CD4-positive, alpha-beta T cell treated with Interleukin-2 at 100 ng/mL for 4 hours (primary cell): Measurements from ENCODE around the gene RNF214.
"Not testable (repeated sequence)": the region's sequence is repeated elsewhere in the genome, so short reads cannot be mapped to it uniquely, and the experiment has no call there.

Experiments used
- DNase-seq: peaks from one replicate; pipeline ENCODE4 v3.0.0-alpha.2; 2020; ENCODE audit warnings: low spot score

The RNF214 gene

DNA sequence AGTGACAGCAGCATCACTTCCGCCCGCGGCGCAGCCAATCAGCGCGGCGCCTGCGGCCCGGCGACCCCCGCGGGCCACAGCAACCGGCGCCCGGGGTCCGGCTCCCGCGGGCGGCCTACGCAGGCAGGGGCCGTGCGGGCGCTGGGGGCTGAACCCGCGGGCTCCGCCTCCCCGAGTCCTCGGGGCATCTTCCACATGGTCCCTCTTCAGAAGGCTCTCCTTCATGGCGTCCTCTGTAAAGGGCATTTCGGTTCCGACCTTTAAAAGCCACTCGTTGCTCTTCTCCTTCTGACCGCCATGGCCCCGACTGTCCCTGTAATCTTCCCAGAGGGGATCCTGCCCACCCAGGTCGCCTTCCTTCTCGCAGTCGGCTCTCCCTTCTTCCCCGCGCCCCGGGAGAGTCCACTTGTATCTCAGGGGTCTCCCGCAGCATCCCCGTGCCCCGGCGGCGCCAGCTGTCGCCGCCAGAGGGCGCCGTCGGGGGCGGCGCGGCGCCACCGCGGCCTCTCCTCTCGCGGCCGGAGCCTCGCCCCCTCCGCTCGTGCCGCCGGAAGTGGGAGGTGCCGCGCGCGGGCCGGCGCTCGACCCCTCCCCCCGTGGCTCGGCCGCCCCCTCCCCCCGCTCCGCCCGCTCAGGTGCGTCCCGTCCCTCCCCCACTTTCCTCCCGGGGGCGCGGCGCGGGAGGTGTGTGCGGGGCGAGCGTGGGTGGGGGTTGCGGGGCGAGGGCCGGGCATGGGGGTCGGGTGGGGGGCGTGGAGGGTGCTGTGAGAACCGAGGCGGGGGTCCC is at the start of gene RNF214:
Gene RNF214 (plus strand): TSS at position 580 of the 787 bp plus-strand sequence. CDS start 1,602 bp downstream, outside the sequence.
- DNase-seq = peak; percentile 76

- DNase-seq = not testable (repeated sequence)
Observed at GRCh38 chr11:117183178-117183577, 49.3 kb upstream of the RNF214 start.

- no peak for DNase-seq
Observed at GRCh38 chr11:117183724-117184349, 48.6 kb upstream of the RNF214 start.

DNA sequence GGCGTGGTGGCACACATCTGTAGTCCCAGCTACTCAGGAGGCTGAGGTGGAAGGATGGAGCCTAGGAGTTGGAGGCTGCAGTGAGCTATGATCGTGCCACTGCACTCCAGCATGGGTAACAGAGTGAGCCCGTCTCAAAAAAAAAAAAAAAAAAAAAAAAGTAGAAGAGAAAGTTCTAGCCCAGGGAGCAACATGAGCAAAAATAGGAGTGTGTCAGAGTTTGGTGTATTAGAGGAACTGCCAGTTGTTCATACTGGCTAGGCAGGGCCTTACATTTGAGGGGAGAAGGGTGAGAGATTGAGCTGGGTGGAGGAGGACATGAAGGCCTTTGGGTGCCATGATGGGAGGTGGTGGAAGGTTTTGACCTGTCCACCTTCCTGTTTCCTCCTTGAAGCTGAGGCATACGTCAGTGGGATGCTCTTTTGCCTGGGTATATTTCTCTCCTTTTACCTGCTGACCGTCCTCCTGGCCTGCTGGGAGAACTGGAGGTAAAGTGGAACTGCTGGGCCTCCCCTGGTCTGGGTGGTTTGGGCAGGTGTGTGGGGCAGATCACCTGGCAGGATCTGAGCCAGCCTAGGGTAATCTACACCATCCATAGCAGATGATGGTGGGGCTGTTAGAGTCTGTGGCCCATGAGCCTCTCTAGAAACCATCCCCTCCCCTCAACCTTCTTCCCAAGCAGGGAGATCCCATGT is 46.6 kb upstream of the RNF214 start:
- no peak for DNase-seq

- DNase-seq = no peak
Observed at GRCh38 chr11:117186431-117186761, 46.1 kb upstream of the RNF214 start.

DNA sequence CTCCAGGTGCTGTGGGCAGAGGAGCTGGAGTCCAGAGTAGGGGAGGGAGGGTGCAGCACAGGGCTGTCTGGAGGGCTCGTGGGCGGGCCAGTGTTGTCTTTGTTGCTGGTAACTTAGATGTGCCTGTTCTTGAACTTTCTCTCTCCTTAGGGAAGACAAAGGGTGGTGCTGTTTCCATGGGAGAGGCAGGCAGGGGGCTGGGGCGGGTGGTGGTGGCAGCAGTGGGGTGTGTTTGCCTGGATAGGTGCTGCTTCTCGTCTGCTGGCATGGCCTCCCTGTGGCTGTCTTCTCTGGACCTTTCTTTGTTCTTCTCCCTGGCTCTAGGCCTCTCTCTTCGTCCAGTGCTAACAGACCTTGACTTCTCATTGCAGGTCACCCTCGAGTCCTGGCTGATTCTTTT is 45.5 kb upstream of the RNF214 start:
- no peak for DNase-seq

GRCh38 chr11:117187428-117187798 is 45.1 kb upstream of the RNF214 start:
- no peak for DNase-seq

DNA sequence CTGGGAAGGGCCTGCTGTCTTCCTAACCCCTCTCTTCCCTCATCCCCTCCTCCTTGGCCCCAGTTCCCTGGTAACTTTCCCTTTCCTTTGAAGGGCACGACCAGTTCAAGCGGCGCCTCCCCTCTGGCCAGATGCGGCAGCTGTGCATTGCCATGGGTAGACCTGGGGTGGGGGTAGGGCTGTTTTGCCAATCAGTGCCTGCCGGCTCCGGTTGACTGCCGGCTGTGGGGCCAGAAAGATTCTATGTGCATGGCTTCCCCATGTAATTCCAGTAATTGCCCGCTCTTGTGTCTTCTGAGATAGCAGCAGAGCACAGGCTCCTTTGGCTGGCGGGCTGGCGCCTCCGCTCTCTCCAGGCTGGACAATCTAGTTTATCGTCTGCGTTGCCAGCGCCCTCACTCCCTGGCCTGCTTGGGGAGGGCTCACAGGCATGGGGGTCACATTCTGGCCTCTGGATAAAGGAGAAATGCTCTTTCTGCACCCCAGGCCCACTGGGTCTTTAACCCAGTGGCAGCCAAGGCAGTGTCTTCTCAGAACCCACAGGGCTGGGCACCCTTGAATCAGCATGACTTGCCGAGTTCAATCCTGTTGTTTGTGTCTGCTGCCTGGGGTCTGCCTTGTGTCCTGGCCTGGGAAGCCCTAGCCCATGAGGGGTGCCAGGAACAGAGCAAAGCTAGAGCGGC is 44.5 kb upstream of the RNF214 start:
- DNase-seq = no peak

- no peak for DNase-seq
Observed at GRCh38 chr11:117188620-117189081, 43.8 kb upstream of the RNF214 start.

DNA sequence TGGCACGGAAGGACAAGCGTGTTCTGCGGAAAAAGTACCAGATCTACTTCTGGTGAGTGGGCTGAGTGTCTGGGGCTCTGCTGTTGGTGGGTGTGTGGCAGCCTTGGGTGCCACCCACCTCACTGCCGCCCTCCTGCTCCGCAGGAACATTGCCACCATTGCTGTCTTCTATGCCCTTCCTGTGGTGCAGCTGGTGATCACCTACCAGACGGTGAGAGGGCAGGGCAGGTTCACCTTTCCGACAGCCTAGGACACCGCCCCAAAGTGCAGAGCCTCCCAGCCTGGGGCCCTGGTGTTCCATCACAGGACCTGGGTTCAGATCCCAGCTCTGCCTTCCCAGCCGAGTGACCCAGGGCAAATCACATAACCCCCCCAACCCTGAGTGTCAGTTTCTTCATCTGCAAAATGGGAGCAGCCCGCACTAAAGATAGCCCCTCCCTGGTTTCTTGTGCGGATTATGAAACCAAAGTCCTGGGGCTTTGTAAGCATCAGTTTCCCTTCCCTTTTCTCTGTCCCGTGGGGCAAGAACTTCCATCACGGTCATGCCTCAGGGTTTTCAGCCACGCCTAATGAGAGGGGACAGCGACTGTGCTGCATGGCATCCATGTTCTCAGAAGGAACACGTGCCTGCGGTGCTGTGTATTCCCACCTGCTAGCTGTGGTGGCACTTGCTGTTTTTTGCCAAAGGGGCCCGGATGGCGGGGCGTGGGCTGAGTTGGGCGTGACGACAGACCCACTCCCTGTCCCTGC is 43.1 kb upstream of the RNF214 start:
- no peak for DNase-seq

DNA sequence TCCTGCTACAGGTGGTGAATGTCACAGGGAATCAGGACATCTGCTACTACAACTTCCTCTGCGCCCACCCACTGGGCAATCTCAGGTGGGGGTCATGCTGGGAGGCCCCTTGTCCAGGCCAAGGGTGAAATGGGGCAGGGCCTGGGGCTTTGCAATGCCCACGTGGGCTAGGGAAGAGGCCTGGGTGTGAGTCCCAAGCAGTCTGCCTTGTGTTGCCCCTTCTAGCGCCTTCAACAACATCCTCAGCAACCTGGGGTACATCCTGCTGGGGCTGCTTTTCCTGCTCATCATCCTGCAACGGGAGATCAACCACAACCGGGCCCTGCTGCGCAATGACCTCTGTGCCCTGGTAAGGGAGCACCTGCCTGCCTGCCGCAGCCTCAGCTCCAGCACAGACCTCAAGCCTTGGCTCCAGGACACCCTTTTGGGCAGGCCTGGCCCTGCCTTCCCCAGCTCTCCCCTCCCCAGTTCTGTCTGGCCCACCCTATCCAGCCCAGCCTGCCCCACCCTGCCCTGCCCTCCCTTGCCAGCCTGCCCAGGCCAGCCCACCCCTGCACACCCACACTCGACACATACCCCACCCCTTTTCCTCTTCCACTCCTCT is 42.4 kb upstream of the RNF214 start:
- DNase-seq = no peak

DNA sequence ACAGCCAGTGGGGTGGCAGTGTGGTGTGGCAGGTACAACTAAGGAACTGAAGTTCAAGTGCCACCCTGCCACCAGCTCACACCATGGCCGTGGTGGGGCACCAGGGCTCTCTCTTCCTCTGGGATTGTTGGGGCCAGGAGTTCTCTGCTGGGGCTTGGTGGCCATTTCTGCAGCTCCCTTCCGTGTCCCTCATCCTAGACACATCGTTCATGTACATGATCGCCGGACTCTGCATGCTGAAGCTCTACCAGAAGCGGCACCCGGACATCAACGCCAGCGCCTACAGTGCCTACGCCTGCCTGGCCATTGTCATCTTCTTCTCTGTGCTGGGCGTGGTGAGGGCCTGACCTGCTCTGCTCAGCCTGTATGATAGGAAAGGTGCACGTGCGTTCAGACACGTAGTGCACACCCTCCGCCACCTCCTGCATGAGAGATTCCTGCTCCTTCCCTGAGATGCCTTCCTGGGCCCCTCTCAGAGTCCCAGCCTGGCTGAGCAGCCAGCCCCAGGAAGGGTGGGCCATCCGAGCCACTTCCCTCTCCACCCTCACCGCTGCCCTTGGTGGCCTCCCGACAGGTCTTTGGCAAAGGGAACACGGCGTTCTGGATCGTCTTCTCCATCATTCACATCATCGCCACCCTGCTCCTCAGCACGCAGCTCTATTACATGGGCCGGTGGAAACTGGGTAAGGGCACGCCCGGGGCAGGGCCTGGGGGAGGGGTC is 40.6 kb upstream of the RNF214 start:
- no peak for DNase-seq

DNA sequence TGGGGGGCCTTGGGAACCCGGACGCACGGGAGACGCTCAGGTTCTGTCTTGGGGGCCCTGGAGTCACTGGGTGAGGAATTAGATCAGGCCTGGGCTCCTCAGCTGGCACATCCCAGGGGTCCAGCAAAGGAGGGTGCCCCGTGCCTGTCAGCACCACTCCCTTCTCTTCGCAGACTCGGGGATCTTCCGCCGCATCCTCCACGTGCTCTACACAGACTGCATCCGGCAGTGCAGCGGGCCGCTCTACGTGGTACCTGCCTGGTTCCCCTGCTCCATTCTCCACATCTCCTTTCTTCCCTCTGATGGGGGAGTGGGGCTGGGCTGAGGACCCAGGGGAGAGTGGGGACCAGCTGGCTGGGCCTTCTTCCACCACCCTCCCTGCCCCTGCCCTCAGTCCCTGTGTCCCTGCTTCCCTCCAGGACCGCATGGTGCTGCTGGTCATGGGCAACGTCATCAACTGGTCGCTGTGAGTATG is 40.0 kb upstream of the RNF214 start:
- no peak for DNase-seq

DNA sequence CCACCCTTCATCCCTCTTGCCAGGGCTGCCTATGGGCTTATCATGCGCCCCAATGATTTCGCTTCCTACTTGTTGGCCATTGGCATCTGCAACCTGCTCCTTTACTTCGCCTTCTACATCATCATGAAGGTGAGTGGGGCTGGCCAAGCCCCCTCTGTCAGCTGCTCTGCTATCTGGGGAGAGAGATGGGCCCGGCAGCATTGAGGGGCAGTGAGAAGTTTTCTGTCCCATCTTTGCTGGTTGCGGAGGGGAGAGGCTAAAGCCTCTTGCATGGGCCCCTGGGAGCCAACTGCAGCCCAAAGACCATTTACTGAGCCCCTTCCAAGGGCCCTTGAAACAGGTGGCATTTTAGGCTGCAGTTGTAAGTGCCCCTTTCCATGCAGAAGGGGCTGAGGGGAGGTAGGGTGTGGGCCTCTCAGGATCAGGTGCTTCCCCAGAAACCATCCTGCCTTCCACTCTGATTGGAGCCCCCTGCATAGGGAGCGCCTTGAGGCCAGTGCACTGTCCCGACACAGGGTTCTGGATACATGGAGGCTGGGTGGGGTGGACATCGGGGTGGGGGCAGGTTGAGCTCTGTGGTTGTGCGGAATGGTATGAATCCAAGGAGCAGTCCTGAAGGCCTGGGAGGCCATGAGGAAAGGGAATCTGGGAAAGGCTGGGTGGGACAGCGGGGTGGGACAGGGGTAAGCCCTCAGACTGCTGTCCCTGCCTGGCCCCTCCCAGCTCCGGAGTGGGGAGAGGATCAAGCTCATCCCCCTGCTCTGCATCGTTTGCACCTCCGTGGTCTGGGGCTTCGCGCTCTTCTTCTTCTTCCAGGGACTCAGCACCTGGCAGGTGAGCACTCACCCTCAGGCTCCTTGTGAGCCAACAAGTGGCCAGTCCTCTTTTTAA is 39.1 kb upstream of the RNF214 start:
- DNase-seq = no peak

GRCh38 chr11:117194267-117194666 is 38.2 kb upstream of the RNF214 start:
- no peak for DNase-seq

- DNase-seq = no peak
Observed at GRCh38 chr11:117195258-117195657, 37.2 kb upstream of the RNF214 start.

GRCh38 chr11:117195761-117196160 is 36.7 kb upstream of the RNF214 start:
- no peak for DNase-seq

- no peak for DNase-seq
Observed at GRCh38 chr11:117197006-117197405, 35.5 kb upstream of the RNF214 start.
